Uterus (tissue), 4 donors: ENCODE measurements around the gene HERC4. TPM values are rescaled to one million over a fixed set of nuclear protein-coding genes. Genes with fewer than 3 reads are reported as not detected.

Experiments
- DNase-seq, 2 donors: peaks; one replicate each; pipeline ENCODE4 v3.0.0-alpha.2; 2019 to 2020
- H3K27ac ChIP-seq, 2 donors: fragments of 200-600 bp; sonication (generic); 1 replicate in 1 of 2; 2 replicates in 1 of 2; pipeline ENCODE4 v1.5.1; 2016 to 2018
- H3K27me3 ChIP-seq, 2 donors: fragments of 200-600 bp; sonication (generic); one replicate each; pipeline ENCODE4 v1.5.1; 2018 to 2019; ENCODE audit warnings: control low read depth in 1 of 2
- H3K36me3 ChIP-seq, 2 donors: fragments of 200-600 bp; sonication (generic); one replicate each; pipeline ENCODE4 v1.5.1; 2019; ENCODE audit warnings: control low read depth in 1 of 2
- H3K4me1 ChIP-seq, 2 donors: fragments of 200-600 bp; sonication (generic); one replicate each; pipeline ENCODE4 v1.5.1; 2018 to 2019; ENCODE audit warnings: control low read depth in 1 of 2
- H3K4me3 ChIP-seq, 2 donors: fragments of 200-600 bp; sonication (generic); 1 replicate in 1 of 2; 2 replicates in 1 of 2; pipeline ENCODE4 v1.5.1; 2018 to 2019; ENCODE audit warnings: mild to moderate bottlenecking in 1 of 2
- H3K9me3 ChIP-seq, 2 donors: fragments of 200-600 bp; sonication (generic); one replicate each; pipeline ENCODE4 v1.5.1; 2019; ENCODE audit warnings: control low read depth in 1 of 2
- CTCF ChIP-seq, 4 experiments: fragments of 200-600 bp in 2 of 4; fragments of 450-650 bp in 2 of 4; sonication (generic) in 2 of 4; IDR thresholded peaks; one replicate each; pipeline ENCODE4 v1.5.1; 2016 to 2019; ENCODE audit warnings: antibody characterized with exemption in 4 of 4, mild to moderate bottlenecking in 2 of 4, moderate library complexity in 1 of 4
- POLR2A ChIP-seq, 2 donors: fragments of 450-650 bp; IDR thresholded peaks; one replicate each; pipeline ENCODE4 v1.6.1; 2016; ENCODE audit warnings: antibody characterized with exemption in 2 of 2, mild to moderate bottlenecking in 1 of 2, moderate library complexity in 1 of 2
- intact Hi-C: fragments of 100-400 bp; cut with DNase I; formaldehyde crosslinking; loops from one replicate; pipeline ENCODE4 v1.15.1; 2023; ENCODE audit warnings: low total_unique reads
- total RNA-seq, 4 donors: library from RNA; depleted of rRNA in 3 of 4; stranded (reverse); fragments of >200 nt in 3 of 4; gene quantifications; one replicate each; pipeline versions ENCODE4 v1.1.0 to v1.2.4, GENCODE V29; 2014 to 2023
- donor health status: DM: yes; HTN: yes; CAD: no.

HERC4 gene
- total RNA-seq, 4 donors from 2014 or later, result 31.8 to 119 (median 56.2) TPM

- no peak for DNase-seq
- H3K36me3 ChIP-seq, result no peaks in the 10 kb centered on the region
- no peak for TF ChIP-seq CTCF (IDR thresholded peaks at IDR 0.05)
- TF ChIP-seq POLR2A (IDR thresholded peaks at IDR 0.05), result no peak
- H3K4me3 ChIP-seq, result no peak overlapping the region
- intact Hi-C loops, result no loop called here
- no peaks in the 10 kb centered on the region for H3K4me1 ChIP-seq
- H3K27ac ChIP-seq, result no peak overlapping the region
- no peaks in the 10 kb centered on the region for H3K27me3 ChIP-seq
- H3K9me3 ChIP-seq, result no peaks in the 10 kb centered on the region
Observed at GRCh38 chr10:67923551-67923950, 151.5 kb downstream of the HERC4 start.

GRCh38 chr10:67921065-67921464 lies 154.0 kb downstream of the HERC4 start:
- no peak for TF ChIP-seq CTCF (IDR thresholded peaks at IDR 0.05)
- no peak for TF ChIP-seq POLR2A (IDR thresholded peaks at IDR 0.05)
- intact Hi-C loops, result no loop called here
- Histone ChIP-seq H3K27me3 (no peaks in the 10 kb centered on the region), H3K36me3 (no peaks in the 10 kb centered on the region), H3K4me3 (no peak overlapping the region), H3K27ac (no peak overlapping the region), H3K9me3 (no peaks in the 10 kb centered on the region), H3K4me1 (no peaks in the 10 kb centered on the region)
- DNase-seq, result no peak

GRCh38 chr10:67917679-67918078 lies 157.4 kb downstream of the HERC4 start:
- H3K9me3 ChIP-seq, result no peaks in the 10 kb centered on the region
- TF ChIP-seq POLR2A (IDR thresholded peaks at IDR 0.05) (no peak), CTCF (IDR thresholded peaks at IDR 0.05) (no peak)
- no peak overlapping the region for H3K27ac ChIP-seq
- H3K36me3 ChIP-seq, result no peaks in the 10 kb centered on the region
- no peaks in the 10 kb centered on the region for H3K27me3 ChIP-seq
- H3K4me3 ChIP-seq, result no peak overlapping the region
- intact Hi-C loops, result no loop called here
- H3K4me1 ChIP-seq, result no peaks in the 10 kb centered on the region
- no peak for DNase-seq

GRCh38 chr10:67917169-67917568 lies 157.9 kb downstream of the HERC4 start:
- DNase-seq, result no peak
- Histone ChIP-seq H3K9me3 (no peaks in the 10 kb centered on the region), H3K4me3 (no peak overlapping the region), H3K27me3 (no peaks in the 10 kb centered on the region), H3K27ac (no peak overlapping the region), H3K36me3 (no peaks in the 10 kb centered on the region), H3K4me1 (no peaks in the 10 kb centered on the region)
- intact Hi-C loops, result no loop called here
- TF ChIP-seq CTCF (IDR thresholded peaks at IDR 0.05) (no peak), POLR2A (IDR thresholded peaks at IDR 0.05) (no peak)

- intact Hi-C loops, result no loop called here
- H3K27ac ChIP-seq, result no peak overlapping the region
- H3K4me3 ChIP-seq, result no peak overlapping the region
- no peaks in the 10 kb centered on the region for H3K4me1 ChIP-seq
- no peak for TF ChIP-seq POLR2A (IDR thresholded peaks at IDR 0.05)
- no peak for TF ChIP-seq CTCF (IDR thresholded peaks at IDR 0.05)
- H3K9me3 ChIP-seq, result no peaks in the 10 kb centered on the region
- DNase-seq, result no peak
- H3K36me3 ChIP-seq, result no peaks in the 10 kb centered on the region
- H3K27me3 ChIP-seq, result no peaks in the 10 kb centered on the region
Observed at GRCh38 chr10:67914777-67915340, 160.2 kb downstream of the HERC4 start.
